GM21717 (cell line): Measurements from ENCODE around the gene TYROBP.
"Not testable (repeated sequence)": the region's sequence is repeated elsewhere in the genome, so short reads cannot be mapped to it uniquely, and the experiment has no call there.

Experiments used
- ATAC-seq: cut with Tn5 transposase; IDR thresholded peaks from one replicate; pipeline ENCODE4 v1.9.1; 2021; ENCODE audit warnings: mild to moderate bottlenecking, moderate library complexity; ENCODE audit not compliant: unreplicated experiment

Gene TYROBP

DNA sequence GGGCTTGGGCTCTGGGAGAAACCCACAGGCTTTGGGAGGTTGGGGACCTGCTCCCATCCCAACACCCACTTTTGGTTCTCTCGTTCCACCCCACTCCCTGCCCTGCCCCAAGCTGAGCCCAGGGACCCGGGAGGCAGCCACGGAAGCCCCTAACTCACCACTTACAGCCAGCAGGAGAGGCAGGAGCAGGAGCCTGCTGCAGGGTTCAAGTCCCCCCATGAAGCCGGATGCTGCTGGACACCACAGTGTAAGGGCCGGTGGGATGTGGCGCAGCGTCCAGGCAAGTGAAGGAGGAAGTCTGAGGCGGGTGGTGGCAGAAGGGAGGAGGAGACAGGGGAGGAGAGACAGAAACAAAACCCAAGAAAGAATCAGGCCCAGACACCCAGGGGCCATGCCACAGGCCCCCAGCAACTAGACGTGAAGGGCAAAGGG is at the start of gene TYROBP:
TSS of gene TYROBP (minus strand) at position 286 of the 432 bp plus-strand sequence. CDS start at position 219, 67 bp downstream.
- no peak for ATAC-seq

DNA sequence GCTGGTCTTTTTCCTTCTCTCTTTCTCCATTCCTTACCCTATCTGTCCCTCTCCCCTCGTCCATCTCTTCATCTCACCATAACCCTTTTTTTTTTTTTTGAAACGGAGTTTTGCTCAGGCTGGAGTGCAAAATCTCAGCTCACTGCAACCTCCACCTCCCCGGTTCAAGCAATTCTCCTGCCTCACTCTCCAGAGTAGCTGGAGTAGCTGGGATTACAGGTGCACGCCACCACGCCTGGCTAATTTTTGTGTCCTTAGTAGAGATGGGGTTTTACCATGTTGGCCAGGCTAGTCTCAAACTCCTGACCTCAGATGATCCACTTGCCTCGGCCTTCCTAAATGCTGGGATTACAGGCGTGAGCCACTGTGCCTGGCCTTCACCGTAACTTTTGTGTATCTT is 49.3 kb upstream of the TYROBP start:
- not testable (repeated sequence) for ATAC-seq

DNA sequence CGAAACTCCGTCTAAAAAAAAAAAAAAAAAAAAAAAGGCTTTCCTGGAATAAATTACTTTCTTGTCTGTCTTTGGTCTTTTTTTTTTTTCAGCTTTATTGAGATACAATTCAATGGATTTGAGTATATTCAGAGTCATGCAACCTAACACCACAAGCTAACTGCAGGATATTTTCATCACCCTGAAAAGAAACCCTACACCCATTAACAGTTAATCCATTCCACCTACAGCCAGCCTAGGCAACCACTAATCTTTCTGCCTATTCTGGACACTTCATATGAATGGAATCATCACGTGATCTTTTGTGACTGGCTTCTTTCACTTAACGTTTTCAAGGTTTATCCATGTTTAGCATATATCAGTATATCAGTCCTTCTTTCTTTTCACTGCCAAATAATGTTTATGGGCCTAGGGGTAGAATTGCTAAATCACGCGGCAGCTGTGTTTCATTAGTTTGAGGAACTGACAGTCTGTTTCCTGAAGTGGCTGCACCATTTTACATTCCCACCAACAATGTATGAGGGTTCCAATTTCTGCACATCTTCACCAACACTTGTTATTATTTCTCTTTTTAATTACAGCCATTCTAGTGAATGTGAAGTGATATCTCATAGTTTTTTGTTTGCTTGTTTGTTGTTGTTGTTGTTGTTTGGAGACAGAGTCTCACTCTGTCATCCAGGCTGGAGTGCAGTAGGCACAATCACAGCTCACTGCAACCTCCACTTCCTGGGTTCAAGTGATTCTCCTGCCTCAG is 48.0 kb upstream of the TYROBP start:
- ATAC-seq = no peak

GRCh38 chr19:35949131-35949530 is 41.0 kb upstream of the TYROBP start:
- no peak for ATAC-seq

- ATAC-seq = no peak
Observed at GRCh38 chr19:35946203-35946602, 38.1 kb upstream of the TYROBP start.

GRCh38 chr19:35945121-35945790 is 37.2 kb upstream of the TYROBP start:
- ATAC-seq = no peak

DNA sequence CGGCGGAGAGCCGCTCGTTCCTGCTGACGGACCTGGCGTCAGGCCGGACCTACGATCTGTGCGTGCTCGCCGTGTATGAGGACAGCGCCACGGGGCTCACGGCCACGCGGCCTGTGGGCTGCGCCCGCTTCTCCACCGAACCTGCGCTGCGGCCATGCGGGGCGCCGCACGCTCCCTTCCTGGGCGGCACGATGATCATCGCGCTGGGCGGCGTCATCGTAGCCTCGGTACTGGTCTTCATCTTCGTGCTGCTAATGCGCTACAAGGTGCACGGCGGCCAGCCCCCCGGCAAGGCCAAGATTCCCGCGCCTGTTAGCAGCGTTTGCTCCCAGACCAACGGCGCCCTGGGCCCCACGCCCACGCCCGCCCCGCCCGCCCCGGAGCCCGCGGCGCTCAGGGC is 36.5 kb upstream of the TYROBP start:
- ATAC-seq = no peak

GRCh38 chr19:35943321-35944301 is 35.5 kb upstream of the TYROBP start:
- ATAC-seq = no peak

DNA sequence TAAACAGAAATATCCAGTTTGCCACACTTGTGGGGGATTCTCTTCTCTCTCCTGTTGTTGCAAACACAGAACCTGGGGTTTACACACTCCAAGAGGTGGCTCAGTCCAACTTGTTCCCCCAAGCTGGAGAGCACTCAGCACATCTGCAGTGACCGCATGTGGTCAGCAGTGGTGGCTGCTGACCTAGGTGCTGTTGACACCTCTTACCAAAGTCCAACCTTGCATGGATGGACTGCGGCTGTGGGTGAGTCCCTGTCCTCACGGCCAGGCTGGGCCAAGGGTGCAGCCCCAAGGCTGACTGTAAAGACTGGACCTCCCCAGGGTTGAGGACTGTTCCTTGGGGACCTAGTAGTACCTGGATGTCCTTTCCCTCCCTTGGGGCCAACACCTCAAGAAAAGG is 34.1 kb upstream of the TYROBP start:
- ATAC-seq = no peak

DNA sequence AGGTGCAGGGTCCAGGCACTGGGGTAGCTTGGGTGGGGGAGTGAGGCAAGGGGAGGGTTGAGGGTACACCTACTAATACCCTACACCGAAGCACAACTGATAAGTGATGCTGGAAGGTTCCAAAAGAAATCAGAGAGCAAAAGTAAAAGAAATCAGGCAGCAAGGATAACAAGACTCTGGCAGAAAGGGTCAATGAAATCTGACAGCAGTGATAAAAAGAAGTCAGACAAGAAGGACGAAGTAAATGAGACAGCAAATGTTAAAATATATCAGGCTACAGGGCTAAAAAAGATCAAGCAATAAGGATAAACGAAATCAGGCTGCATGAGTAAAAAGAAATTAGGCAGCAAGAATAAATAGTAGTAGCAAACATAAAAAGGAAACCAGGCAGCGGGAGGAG is 32.7 kb upstream of the TYROBP start:
- no peak for ATAC-seq

GRCh38 chr19:35940078-35940775 is 32.1 kb upstream of the TYROBP start:
- ATAC-seq = no peak

- no peak for ATAC-seq
Observed at GRCh38 chr19:35939307-35940077, 31.4 kb upstream of the TYROBP start.

DNA sequence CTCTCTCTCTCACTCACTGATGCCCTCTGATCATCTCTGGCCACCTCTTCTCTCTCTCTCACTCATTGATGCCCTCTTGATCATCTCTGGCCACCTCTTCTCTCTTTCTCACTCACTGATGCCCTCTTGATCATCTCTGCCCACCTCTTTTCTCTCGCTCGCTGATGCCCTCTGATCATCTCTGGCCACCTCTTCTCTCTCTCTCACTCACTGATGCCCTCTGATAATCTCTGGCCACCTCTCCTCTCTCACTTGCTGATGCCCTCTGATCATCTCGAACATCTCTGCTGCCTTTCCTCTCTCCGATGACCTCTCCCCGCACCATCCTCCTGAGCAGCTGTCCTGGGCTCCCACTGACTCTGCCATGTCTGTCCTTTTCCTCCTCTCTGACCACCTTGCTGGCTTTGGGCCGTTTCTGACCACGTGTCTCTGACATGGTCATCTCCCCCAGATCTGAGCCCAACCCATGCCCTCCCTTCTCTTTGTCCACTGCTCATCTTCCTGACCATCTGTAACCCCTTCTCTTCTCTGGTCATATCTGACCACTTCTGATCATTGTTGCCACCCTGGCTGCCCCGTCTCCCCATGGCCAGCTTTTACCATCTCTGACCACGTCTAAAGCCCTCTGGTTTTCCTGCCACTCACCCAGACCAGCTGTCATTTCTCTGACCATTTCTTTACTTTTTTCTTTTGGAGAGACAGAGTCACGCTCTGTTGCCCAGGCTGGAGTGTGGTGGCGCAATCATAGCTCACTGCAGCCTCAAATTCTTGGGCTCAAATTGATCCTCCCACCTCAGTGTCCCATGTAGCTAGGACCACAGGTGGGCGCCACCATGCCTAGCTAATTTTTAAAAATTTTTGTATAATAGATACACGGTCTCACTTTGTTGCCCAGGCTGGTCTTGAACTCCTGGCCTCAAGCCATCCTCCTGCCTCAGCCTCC is 30.5 kb upstream of the TYROBP start:
- ATAC-seq = no peak

DNA sequence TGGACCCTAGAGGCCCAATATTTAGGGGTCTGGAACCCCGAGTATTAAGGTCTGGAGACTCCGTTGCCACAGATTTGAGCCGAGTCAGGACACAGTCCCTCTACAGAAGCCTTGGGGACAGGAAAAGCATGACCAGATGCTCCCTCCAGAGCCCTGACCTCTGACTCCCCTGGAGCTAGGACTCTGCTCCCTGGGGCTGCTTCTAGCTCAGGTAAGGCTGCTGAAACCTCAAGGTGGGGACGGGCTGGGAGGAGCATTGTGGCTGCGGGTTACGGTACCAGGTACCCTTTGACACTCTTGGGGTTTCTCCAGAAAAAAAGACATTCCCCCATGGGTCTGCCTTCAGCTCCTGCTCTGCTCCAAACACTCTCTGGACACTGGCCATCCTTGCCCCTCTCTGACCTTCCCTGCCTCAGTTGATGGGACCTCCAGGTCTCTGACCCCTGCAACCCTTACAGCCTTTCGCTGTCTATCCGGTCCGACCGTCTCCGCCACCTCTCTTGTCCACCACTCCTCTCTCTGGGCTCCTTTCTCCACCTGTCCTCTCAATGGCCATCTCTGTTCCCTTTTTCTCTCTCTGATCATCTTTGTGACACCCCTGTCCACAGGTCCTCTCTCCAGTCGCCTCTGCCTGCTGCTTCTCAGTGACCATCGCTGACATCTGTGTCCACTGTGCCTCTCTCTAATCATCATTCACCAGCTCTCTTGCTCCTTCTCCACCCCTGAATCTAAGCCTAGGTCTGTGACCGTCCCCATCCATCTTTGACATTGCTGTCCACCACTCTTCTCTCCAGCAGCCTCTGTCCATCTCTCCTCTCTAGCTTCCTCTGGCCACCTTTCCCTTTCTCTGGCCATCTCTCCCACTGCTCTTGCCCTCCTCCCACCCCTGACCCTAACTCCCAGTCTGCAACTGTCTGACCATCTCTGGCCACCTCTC is 29.5 kb upstream of the TYROBP start:
- ATAC-seq = no peak

DNA sequence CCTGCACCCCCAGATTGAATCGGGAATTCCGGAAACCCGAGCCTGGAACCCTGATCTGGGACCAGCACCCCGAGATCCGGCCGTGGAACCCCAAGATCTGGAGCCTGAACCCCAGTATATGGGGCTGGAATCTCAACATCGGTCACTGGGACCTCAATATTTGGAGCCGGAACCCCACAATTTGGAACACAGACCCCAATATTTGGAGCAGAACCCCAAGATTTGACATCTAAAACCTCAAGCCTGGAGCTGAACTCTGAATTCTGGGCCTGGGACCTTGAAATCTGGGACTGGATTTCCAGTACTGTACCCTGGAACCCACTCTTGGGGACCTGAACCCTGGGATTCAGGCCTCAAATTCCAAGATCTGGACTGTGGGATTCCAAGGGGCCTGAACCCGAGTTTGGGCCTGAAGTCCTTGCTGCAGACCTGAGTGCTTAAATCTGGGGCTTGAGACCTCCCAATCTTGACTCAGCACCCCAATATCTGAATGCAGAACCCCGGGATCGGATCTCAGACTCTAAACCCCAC is 28.7 kb upstream of the TYROBP start:
- ATAC-seq = no peak

DNA sequence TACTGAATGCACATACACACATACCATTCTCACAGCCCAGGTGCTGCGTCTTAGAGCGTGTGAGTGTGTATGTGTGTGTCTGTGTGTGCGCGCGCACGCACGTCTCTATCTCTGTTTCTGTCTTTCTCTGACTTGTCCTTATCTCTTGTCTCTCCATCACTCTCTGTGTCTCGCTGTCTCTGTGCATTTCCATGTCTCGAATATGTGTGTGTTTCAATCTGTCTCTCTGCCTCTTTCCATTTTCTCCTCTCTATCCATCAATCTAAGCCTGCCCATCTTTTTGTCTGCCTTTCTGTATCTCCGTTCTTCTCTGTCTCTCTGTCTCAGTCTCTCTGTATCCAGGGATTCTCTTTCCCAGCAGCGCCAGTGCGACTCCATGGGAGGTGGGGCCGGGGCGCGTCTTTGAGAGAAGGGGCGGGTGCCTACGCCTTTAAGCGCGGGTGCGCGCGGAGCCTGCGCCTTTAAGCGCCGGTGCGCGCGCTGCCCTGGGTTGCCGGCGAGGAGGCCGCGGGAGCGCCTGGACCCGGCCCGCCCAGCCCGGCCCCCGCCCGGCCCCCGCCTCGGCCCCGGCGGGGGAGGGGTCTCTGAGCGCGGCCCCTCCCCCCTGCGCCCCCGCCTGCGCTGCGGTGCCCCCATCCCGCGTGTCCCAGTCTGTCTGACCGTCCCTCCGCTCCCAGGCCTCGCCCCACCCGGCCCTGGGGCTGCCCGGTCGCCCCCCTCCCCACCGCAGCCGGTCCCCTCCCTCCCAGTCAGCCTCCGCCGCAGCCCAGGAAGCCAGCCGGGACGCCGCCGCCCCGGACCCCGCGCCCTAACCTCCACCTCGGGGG is 28.0 kb upstream of the TYROBP start, which contains the start of gene LRFN3:
TSS of gene LRFN3 (plus strand) at position 464 of the 827 bp plus-strand sequence. CDS start 3,052 bp downstream, outside the sequence.
- no peak for ATAC-seq
